ENCODE measurements around the gene CORO1C.

- no peak for TF ChIP-seq CTCF (IDR thresholded peaks at IDR 0.05; ENCODE audit: insufficient read depth, low read depth, low read length)
- TF ChIP-seq EZH2 (IDR thresholded peaks at IDR 0.05; ENCODE audit: insufficient read depth, low read length) = no peak
Observed at GRCh38 chr12:108700833-108701541, 30.3 kb downstream of the CORO1C start.

Measured in astrocyte (in vitro differentiated cells and primary cell).